CD4-positive, alpha-beta T cell treated with Interleukin-10 for 1 hour (primary cell): ENCODE measurements around the gene ZSCAN20.

ENCODE experiments used
- DNase-seq: peaks from one replicate; pipeline ENCODE4 v3.0.0-alpha.2; 2020

ZSCAN20 gene

DNA sequence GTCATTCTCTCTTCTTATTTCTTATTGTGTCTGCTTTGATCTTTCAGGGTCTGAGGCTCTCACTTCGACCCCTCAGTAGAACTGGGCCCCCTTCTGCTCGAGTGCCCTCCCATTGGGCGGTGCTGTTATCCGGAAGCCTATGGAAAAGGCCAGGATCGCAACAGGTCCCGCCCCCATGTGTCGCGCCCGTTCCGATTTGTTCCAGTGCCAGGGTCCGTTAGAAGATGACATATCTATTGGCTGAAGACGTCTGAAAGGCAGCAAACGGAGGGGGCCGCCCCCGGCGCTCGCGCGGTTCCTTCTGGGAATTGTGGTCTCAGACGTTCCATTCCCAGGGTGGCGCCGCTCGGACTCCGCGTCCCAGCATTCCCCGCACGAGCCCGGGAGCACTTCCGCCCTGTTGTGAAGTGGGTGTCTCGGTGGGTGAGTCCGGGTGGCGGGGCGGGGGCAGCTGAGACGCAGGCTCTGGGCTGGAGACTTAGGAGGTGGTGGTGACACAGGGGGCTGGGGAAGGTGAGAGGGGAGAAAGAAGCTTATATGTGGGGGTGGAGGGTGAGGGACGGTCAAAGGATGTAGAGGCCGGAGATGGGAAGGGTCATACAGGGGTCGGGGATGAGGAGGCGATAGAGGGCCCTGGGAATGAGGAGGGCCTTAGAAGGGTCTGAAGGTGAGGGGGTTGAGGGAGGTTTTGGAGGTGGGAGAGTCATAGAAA is at the start of gene ZSCAN20:
TSS of gene ZSCAN20 (plus strand) at position 377 of the 712 bp plus-strand sequence. CDS start 6,644 bp downstream, outside the sequence.
- peak; percentile 89 for DNase-seq

DNA sequence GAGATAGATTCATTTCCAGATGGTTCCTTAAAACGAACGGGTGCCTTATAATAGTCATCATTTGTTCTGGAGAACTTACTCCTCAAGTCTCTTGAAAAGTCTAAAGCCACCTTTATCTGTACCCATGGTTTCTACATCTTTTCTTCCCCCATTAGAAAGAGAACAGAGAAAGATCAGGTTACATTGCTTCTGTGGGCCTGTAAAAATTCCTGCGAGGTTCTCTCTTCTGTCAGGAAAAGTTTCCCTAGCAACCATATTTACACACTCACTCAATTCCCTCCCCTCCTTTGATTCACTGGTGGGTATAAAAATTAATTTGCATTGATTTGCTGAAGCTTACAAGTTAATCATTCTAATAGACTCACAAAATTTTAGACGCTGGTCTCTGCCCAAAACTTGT is 48.2 kb upstream of the ZSCAN20 start:
- no peak for DNase-seq

DNA sequence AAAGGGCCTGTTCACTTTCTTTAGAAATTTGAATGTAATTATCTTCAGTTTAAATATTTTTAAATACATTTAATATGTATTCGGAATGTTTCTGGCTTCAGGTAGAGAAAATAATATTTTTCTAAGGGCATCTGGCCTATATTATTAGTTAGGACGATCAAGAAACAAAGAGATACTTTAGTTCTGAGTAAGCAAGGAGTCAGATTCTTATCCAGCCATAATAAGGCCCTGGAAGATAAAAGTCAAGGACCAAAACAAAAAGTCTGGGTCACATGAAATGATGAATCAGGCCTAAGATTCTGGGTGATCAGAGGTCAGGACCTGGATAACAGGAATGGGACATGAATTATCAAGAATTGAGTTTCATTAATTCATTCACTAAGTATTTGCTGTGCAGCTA is 47.8 kb upstream of the ZSCAN20 start:
- DNase-seq = no peak

DNA sequence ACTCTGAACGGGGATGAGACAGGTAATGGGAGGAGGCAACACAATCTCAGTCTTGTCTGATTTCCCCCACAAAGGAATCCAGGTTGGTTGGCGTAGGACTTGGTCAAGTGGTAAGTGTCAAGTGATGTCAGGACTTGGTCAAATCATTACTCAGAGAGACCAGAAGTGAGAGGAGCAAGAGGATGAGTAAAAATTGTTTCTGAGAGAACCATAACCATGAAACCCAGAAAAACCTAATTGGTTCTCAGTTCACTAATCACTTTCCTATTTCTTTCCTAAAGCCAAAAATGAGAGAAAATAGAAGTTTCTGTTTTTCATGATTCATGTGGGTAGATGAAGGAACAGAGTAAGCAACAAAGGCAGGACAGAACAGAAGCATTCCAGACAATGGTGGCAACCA is 46.5 kb upstream of the ZSCAN20 start:
- no peak for DNase-seq

DNA sequence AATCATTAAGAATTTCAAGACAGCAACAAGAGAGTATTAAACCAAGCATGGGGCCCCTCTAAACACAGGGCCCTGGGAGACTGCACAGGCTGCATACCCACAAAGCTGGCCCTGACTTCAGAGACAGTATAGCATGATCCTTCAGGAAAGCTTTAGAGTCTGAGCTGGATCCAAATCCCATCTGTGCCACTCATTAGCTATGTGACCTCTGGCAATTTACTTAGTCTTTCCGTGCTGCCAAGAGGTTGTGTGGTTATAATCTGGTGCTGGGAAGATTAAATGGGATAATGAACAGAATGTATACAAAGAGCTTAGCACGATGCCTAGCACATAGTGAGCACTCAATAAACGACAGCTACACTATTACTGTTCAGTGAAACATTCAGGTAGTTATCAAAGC is 45.5 kb upstream of the ZSCAN20 start:
- DNase-seq = no peak

GRCh38 chr1:33428661-33429060 is 43.8 kb upstream of the ZSCAN20 start:
- no peak for DNase-seq

DNA sequence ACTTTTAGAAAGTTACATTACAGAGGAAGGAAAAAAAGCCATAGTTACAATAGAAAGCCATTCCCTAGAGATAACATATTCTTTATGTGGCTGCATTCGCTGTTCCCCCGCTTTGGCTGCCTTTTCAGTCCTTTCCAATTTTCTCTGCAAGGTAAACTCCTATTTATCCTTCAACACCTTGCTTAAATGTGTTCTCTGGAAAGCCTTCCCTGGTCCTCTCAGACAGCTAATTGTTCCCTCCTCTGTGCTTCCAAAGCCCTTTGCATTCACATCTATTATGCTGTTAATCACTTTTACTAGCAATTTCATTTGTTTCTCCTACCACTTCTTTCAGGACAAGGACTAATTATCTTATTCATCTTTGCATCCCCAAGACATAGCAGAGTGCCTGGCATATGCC is 43.1 kb upstream of the ZSCAN20 start:
- DNase-seq = no peak

DNA sequence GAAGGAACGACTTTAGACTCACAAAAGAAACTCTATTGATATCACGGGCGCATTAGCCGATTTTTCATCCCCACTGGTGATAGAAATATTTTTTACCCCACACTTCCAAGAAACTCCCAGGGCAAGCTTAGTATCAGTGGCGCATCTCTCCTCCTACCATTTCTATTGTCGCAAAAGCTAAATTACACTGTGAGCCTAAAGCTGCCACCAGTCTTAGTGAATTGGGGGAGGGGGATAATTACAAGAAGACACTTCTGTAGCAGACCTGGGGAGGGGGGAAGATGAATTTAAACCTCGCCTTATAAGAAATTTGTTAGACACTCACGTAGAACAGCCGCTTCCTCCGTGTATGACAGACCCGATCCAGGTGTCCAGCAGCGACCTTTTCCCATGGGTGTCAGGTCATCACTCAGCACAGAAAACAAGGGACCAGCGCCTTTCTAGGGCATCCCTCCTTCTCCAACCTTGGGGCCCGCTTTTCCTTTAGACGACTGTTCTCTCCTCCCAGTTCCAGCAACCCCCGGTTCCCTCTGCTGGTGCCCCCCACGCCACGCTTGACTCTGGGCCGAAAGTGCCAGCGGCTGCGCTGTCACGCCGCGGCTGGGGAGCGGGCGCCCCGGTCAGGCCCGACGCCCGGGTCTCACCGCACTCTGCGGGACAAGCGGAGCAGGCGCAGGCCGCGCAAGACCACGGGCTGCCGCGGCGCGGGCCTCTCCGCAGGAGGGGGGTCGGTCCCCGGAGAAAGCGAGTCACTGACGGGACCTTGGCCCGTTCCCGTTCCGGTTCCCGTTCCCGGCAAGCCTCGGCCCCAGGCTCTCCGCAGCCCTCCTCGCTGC is 42.4 kb upstream of the ZSCAN20 start:
- DNase-seq = peak; percentile 14

DNA sequence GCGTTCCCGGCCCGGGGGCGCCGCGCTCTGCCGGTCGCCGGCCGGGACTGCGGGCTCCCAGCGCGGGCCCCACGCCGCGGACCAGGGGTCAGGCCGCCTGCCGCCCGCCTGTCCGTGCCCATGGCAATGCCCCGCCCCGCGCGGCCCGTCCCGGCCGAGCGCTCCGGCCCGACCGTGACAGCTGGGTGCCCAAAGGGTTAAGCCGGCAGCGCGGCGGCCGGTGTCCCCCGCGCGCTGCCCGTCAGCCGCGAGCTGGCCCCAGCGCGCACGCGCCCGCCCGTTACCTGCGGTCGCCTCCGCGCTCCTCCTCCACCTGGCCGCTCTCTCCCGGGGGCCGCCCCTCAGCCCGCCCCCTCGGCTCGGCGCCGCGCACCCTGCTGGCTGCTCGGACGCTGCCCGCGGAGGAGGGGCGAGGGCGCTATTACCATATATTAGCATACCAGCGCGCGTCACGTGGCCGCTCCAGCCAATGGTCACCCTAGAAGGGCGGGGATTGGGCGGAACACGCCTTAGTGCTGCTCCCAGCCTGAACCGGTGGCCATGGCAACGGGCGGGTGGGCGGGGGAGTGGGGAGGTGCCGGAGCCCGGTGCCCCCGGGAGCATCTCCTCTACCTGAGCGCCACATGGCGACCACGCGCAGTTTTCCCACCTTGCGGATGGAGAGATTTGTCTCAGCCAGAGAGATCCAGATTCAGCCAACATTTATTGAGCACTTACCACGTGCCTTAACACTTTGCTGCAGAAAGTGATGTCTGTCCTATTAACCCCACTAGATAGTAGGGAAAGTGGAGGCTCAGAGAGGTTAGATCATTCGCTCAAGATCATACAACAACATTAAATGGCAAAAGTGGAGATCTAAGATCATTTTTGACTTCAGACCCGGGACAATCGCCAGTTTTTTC is 41.5 kb upstream of the ZSCAN20 start, which contains the start of gene PHC2:
TSS of gene PHC2 (minus strand) at position 404 of the 902 bp plus-strand sequence. CDS start 55,556 bp downstream, outside the sequence.
- peak; percentile 94 for DNase-seq

DNA sequence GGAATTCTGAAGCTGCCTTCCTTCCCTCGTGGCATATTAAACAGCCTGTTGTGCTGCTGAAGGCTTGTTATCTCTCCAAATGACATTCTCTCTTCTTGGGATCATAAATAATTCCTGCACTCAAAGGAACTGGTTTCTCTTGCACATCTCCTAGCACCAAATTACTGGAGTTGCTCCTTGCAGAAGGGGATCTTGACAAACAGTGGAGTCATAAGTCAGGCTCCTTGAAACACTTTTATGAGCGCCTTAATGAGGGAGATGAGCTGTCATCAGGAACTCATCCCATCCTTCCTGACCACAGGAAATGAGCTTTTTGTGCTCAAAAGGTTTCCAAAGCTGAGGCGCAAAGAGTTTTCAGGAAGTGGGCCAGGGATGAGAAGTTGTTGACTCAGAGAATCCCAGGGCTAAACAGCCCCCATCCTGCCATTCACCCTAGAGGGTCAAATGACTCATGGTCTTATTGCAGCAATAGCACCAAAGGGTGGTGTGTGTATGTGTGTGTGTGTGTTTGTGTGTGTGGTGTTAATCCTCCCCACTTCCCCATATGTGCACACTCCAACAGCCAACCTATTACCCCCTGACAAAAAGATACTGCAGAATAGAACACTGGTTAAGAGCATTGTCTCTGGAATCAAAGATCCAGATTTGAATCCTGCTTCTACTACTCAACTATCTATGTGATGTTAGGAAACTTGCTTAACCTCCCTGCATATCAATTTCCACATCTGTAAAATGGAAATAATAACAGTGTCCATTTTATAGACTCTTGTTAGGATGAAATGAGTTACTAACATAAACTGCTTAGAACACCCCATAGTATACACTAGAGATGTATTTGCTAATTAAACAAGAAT is 38.7 kb upstream of the ZSCAN20 start:
- peak; percentile 25 for DNase-seq

DNA sequence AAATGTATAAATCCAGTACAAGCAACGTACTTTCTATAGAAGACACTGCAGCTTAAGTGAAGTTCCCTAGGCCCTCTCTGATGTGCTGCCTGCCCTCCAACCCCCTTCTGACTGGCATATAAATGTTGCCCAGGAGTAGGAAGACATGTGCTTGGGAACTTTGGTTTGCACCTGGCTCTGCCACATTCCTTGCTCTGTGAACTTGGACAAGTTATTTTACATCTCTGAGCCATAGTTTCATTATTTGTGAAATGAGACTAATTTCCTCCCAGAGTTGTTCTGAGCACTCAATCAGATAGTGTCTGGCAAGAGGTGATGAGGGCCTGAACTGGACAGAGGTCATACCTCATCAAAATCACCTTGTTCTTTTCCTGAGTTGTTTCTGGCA is 38.1 kb upstream of the ZSCAN20 start:
- no peak for DNase-seq

DNA sequence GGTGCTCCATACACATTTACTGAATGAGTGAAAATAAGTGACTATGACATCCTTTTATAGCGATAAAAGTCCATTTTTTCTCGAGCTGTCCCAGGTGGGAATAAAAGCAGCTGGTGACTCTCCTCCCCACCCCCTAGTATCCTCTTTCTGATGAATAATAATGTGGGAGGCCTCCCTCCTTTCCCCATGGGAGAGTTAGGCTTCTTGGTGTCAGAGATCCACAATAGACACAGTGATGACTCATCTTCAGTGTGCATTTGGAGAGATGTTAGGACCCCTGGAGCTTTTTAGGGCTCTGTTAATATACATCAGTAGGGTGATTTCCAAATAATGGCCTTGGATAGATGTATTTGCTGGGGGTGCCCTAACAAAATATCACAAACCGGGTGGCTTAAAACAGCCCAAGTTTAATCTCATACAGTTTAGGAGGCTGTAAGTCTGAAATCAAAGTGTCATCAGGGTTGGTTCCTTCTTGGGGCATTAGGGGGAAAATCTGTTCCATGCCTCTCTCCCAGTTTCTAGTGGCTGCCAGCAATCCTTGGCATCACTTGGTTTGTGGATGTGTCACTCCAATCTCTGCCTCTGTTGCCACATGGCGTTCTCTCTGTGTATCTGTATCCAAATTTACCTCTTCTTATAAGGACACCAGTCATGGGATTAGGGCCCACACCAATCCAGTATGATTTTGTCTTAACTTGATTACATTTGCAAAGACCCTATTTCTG is 37.2 kb upstream of the ZSCAN20 start:
- no peak for DNase-seq

DNA sequence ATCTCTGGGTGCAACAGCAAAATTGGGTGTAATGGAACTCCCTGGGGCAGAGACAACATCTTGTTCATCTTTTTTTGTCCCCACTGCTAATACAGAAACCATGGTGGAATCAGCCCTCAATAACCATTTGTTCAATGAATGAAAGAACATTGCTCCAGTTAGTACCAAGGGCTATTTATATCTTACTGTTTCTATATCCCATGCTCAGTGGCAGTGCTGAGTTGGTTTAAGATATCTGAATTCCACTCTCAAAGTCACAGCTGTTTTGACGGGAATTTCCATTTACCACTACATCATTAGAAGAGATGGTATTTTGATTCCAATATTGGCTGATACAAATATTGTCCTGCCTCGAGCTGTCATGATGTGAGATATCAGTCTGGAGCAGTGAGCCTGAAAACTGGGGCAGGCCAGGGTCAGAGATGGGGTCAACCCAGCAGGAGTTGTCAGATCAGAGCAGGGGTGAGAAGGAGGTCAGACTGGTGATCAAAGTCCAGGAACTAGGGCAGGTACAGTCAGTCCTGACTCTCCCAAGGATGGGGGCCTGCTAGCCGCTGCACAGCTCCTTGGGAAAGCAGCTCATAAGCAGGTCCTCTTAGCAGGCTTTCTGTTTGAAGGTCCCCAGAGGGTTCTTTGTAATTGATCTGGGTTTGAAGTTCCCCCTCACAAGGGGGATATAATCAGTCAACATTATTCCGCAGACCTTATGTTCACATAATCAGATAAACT is 35.7 kb upstream of the ZSCAN20 start:
- DNase-seq = no peak

GRCh38 chr1:33438364-33439160 is 33.9 kb upstream of the ZSCAN20 start:
- no peak for DNase-seq

DNA sequence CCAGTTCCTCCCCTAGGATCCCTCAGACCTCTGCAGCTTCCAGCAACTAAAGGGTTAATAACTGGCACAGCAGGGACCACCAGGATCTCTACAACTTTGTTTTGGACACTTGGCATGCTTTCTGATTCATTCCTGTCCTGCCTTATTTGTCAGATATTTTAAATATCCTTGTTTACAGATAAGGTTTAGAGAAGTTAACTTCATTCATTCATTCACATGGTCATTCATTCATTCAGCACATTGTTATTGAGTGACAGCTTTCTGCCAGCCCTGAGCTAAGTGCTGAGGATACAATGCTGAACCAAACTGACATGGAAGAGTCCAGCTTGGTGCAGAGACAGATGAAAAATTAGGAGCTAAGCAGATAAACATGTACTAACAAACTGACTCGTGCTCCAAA is 32.8 kb upstream of the ZSCAN20 start:
- DNase-seq = no peak

- no peak for DNase-seq
Observed at GRCh38 chr1:33441088-33441745, 31.2 kb upstream of the ZSCAN20 start.

DNA sequence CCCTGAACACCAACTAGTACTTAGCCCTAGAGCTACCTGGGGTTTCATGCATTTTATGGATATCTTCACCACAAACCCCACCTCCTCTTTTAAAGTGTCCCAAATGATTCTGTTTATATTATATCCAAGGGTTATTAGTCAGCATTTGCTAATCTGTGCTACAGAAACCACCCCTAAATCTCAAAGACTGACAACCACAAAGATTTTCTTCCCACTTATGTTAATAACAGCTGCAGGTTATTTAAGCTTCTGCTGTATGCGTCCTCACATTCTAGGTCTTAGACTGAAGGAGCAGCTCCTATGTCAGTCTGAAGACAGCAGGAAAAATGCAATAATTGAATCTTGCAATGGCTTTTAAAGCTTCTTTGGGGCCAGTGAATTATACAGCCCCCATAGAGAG is 30.3 kb upstream of the ZSCAN20 start:
- no peak for DNase-seq

DNA sequence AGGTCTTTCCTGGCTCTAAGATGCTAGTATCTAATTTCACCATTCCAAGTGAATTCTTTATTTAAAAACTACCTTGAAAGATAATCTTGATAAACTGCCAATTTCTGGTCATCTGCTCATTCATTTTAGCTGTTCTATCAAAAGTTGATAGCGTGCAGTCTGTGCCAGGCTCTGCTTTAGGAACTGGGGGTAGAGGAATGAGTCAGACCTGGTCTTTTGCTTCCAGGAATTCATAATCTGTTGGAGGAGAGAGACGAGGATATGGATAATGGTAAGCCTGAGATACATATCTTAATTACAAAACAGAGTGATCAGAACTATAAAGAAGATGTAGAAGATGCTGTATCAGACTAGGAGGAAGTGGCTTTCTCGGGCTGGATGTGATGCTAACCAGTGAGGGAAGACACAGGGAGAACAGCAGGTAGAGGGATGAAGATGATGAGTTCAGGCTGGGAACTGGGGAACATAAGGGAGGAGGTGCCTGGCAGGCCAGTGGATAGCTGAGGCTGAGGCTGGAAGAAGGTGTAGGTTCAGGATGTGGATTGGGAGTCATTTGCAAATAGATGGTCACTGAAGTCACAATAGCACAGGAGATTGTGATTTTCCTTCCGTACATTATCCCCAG is 29.3 kb upstream of the ZSCAN20 start:
- no peak for DNase-seq

- DNase-seq = no peak
Observed at GRCh38 chr1:33443705-33444180, 28.7 kb upstream of the ZSCAN20 start.
